GM18511 (cell line): ENCODE measurements around the gene BMPR1B.
A peak's percentile ranks its signal among the peaks of the same experiment; 100 is the strongest.

Source experiments
- ATAC-seq: cut with Tn5 transposase; IDR thresholded peaks from one replicate; pipeline ENCODE4 v1.9.1; 2021; ENCODE audit warnings: mild to moderate bottlenecking, moderate library complexity; ENCODE audit not compliant: unreplicated experiment

BMPR1B gene

GRCh38 chr4:94757192-94758140 is at the start of gene BMPR1B:
TSS of gene BMPR1B (plus strand) at chr4:94757955. CDS start at chr4:95104425, 346,470 bp downstream.
- no peak for ATAC-seq

GRCh38 chr4:94711635-94712034 is 46.1 kb upstream of the BMPR1B start:
- ATAC-seq: no peak

- no peak for ATAC-seq
Observed at GRCh38 chr4:94714365-94715160, 43.2 kb upstream of the BMPR1B start.

GRCh38 chr4:94715726-94716125 is 42.0 kb upstream of the BMPR1B start:
- ATAC-seq: no peak

GRCh38 chr4:94721310-94721709 is 36.4 kb upstream of the BMPR1B start:
- no peak for ATAC-seq

- ATAC-seq: peak; percentile 58
Observed at GRCh38 chr4:94722270-94722669, 35.5 kb upstream of the BMPR1B start.

GRCh38 chr4:94722748-94723147 is 35.0 kb upstream of the BMPR1B start:
- peak; percentile 81 for ATAC-seq

- ATAC-seq: no peak
Observed at GRCh38 chr4:94724016-94724790, 33.6 kb upstream of the BMPR1B start.

GRCh38 chr4:94726524-94727123 is 31.1 kb upstream of the BMPR1B start:
- ATAC-seq: no peak

GRCh38 chr4:94728056-94728766 is 29.5 kb upstream of the BMPR1B start:
- no peak for ATAC-seq

GRCh38 chr4:94732358-94732698 is 25.4 kb upstream of the BMPR1B start:
- no peak for ATAC-seq

GRCh38 chr4:94739741-94740140 is 18.0 kb upstream of the BMPR1B start:
- no peak for ATAC-seq

GRCh38 chr4:94741304-94741703 is 16.5 kb upstream of the BMPR1B start:
- no peak for ATAC-seq

GRCh38 chr4:94743838-94744237 is 13.9 kb upstream of the BMPR1B start:
- ATAC-seq: no peak

- no peak for ATAC-seq
Observed at GRCh38 chr4:94744850-94745249, 12.9 kb upstream of the BMPR1B start.

GRCh38 chr4:94746746-94747145 is 11.0 kb upstream of the BMPR1B start:
- no peak for ATAC-seq

GRCh38 chr4:94758141-94758699 is 465 bp downstream of the BMPR1B start:
- no peak for ATAC-seq

- ATAC-seq: no peak
Observed at GRCh38 chr4:94758700-94759399, 1.1 kb downstream of the BMPR1B start.

- ATAC-seq: no peak
Observed at GRCh38 chr4:94759767-94760211, 2.0 kb downstream of the BMPR1B start.
